ENCODE measurements around the gene LASP1NB.

DNA sequence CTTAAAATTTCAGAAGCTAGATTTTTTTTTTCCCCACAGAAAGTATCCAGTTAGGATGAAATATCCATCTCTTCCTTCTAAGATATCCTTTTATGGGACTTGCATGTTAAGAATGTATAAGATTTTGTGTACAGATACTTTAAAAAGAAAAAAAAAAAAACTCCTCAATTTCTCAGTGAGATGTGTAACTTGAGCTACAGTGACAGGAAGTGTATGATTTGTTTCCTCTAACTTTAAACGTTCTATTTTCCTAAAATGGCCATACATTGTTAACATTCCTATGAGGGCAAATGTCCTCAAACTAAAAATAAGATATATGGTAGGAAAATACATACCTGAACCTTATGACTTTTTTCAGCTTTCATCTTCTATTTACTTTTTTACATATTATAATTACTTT lies 32.9 kb downstream of the LASP1NB start:
- TF ChIP-seq, protein P1, sequence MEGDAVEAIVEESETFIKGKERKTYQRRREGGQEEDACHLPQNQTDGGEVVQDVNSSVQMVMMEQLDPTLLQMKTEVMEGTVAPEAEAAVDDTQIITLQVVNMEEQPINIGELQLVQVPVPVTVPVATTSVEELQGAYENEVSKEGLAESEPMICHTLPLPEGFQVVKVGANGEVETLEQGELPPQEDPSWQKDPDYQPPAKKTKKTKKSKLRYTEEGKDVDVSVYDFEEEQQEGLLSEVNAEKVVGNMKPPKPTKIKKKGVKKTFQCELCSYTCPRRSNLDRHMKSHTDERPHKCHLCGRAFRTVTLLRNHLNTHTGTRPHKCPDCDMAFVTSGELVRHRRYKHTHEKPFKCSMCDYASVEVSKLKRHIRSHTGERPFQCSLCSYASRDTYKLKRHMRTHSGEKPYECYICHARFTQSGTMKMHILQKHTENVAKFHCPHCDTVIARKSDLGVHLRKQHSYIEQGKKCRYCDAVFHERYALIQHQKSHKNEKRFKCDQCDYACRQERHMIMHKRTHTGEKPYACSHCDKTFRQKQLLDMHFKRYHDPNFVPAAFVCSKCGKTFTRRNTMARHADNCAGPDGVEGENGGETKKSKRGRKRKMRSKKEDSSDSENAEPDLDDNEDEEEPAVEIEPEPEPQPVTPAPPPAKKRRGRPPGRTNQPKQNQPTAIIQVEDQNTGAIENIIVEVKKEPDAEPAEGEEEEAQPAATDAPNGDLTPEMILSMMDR (IDR thresholded peaks at IDR 0.05): no peak
- no peak for TF ChIP-seq POLR2A (IDR thresholded peaks at IDR 0.05)
